HG03442 (cell line): Measurements from ENCODE around the gene HCRT.
"Not testable (repeated sequence)": the region's sequence is repeated elsewhere in the genome, so short reads cannot be mapped to it uniquely, and the experiment has no call there.

ENCODE experiments used
- ATAC-seq: cut with Tn5 transposase; IDR thresholded peaks from one replicate; pipeline ENCODE4 v1.9.1; 2021; ENCODE audit warnings: mild to moderate bottlenecking, moderate library complexity; ENCODE audit not compliant: unreplicated experiment

HCRT gene, protein sequence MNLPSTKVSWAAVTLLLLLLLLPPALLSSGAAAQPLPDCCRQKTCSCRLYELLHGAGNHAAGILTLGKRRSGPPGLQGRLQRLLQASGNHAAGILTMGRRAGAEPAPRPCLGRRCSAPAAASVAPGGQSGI

DNA sequence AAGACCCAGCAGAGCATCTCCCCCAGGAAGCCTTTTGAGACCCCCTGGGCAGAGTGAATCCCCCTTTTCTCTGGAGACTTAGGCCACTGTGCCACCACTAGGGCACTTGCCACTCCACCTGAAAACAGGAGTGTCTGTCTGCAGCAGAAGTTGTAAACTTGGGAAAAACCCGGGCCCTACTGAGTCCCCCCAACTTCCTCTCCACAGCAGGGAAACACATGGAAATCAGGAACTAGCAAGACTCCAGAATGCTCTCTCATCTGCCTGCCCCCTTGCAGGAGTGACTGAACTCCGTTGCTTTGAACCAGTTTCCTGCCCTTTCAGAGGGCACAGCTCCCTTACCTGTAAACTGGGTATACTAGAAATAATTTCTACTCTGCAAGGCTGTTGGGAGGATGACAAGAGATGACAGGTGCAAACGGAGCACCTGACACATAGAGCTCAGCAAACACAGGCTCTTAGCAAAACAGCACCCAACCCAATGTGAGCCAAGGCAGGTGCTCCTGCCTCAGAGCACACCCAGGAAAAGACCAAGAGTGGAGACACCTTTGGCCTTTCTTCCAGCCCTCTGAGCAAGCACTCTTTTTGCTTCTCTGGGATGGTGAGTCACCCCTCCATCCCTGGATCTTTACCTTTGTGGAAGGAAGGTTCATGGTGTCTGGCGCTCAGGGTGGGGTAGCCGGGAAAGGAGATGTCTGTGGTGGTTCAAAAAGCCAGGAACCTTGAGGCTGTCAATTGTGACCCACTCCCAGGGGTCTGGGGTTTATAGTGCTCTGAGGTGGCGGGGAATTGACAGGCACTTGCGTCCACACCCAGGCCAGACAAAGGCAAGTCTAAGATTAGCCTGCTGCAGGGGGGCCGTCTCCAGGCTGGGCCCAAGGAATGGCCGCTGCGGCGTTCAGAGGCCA lies at the start of gene HCRT:
TSS of gene HCRT (minus strand) at position 740 of the 908 bp plus-strand sequence. CDS start at position 653, 87 bp downstream.
- ATAC-seq, result no peak

DNA sequence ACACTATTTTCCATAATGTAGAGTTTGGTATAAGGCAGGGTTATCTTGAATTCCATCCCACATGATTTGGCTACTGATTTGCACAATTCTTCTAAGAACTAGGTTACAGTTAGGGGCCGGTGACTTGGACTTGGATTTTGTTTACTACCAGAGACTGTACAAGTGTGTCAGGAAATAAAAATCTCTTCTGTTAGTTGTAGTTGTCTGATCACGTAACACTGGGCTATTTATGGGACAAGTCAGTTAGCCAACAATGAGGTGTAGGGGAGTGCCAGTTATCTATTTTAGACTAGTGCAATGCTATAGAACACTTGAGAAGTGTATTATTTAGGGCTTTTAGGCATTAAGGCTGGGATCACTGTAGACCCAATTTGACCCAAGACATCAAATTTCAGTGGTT lies 48.7 kb upstream of the HCRT start:
- ATAC-seq, result no peak

DNA sequence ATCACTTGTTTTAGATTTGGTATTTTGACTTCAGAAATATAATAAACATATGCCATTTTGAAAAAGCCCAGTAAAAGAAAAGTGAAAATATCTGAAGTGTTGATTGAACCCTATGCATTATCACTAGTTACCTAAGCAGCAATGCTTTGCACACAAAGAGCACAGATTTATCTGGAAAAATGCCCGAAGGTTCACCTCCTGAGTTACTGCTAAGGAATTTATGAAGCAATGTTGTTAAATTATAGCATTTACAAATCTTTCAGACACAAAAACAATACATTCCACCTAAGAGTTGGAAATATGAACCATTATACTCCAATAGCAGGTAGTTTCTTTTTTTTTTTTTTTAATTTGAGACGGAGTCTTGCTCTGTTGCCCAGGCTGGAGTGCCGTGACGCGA lies 47.9 kb upstream of the HCRT start:
- no peak for ATAC-seq

DNA sequence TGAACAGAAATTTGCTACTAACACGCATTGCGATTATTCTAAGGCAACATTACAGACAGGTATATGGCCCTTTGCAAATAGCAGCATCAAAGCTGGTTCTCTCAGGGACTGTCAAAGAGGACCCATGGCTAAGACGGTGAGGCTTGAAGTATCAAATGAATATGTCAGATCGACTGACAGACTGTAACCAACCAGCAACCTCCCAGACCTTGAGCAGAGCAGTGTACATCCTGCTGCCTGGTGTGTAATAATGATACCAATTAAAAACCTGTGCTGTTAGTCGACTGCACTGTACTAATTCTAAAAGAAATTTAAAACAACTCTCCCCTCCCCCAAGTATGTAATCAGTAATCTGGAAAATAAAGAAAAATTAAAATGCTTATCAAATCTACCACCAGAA lies 45.0 kb upstream of the HCRT start:
- ATAC-seq, result no peak

DNA sequence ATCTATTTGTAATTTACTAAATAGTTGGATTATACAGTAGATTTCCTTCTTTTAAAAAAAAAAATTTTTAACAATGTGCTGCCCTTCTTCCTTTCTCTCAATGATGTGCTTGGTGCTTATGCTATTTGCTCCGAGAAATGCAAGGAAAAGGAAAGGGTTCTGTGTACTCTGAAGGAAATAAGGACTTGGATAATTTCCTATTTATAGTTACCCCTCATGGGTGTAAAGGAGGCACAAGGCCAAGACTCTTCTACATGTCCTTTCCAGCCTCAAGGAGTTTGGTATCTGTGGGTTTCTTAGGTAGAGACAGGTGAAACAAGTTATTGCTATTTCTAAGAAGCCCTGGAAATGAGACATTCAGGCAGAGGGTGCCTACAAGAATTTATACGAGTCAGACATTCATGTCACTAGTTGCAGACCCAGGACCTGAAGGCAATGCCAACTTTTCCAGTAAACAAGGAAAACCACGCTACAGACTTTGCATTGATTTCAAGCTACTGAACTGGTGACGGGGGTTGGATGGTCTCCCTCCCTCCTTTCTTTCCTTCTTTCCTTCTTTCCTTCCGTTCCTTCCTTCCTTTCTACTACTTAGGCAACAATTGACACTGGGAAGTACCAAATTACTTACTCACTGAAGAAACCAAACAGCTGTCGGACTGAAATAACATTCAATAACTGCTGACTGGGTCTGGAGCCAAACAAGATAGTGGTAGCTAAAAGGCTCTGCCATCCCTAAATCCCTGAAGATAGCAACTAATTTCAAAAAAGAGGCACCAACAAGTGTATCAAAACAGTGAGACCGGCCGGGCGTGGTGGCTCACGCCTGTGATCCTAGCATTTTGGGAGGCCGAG lies 42.8 kb upstream of the HCRT start:
- no peak for ATAC-seq

DNA sequence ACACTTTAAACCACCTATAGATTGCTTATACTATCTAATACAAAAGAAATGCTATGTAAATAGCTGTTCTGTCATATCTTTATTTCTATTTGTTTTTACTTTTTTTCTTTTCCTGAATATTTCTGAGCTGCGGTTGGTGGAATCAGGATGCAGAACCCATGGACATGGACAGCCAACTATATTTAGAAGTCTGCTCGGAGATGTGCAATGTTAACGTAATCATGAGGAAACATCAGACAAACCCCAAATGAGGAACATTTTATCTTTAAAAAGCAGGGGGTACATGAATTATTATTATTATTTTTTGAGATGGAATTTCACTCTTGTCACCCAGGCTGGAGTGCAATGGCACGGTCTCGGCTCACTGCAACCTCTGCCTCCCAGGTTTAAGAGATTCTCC lies 40.4 kb upstream of the HCRT start:
- ATAC-seq, result no peak

DNA sequence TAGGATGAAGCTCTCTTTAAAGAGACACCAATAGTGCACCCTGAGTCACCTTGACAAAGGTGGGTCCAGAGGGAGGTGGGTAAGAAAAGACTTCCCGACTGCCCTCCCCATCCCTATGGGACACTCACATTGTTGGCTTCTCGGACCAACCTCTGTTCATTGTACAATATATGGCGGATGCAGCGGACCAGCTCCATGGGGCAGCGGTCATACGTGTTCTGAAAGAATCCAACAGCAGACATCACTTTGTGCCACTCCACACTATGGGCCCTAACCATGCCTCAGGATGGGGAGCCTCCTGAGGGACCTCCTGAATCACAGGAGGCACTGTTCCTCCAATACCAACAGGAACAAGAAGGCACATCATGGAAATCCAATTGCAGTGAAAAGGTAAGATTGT lies 39.4 kb upstream of the HCRT start:
- ATAC-seq, result no peak

DNA sequence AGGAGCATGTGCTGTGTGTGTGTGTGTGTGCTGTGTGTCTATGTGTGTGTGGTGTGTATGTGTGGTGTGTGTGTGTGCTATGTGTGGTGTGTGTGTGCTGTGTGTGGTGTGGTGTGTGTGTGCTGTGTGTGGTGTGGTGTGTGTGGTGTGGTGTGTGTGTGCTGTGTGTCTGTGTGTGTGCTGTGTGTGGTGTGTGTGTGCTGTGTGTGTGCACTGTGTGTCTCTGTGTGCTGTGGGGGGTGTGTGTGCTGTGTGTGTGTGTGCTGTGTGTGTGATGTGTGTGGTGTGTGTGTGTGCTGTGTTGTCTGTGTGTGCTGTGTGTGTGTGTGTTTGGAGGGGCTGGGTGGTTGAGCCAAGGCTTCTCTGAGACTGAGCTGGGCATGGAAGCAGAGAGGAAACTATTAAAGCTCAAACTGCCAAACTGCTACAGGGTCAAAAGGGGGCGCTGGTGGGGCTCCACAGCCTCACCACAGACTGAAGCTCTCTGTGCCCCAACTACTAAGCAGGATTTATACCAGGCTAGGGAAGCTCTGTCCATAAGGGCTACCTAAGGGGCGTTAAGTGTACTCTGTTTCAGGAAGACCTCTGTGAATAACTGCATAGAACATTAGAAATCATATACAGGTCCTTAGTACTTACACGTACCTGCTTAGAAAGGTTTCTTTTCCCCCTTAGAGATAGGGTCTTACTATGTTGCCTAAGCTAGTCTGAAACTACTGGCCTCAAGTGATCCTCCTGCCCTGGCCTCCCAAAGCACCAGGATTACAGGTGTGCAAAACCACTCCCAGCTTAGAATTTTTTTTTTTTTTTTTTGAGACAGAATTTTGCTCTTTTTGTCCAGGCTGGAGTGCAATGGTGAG lies 36.9 kb upstream of the HCRT start:
- ATAC-seq, result no peak

DNA sequence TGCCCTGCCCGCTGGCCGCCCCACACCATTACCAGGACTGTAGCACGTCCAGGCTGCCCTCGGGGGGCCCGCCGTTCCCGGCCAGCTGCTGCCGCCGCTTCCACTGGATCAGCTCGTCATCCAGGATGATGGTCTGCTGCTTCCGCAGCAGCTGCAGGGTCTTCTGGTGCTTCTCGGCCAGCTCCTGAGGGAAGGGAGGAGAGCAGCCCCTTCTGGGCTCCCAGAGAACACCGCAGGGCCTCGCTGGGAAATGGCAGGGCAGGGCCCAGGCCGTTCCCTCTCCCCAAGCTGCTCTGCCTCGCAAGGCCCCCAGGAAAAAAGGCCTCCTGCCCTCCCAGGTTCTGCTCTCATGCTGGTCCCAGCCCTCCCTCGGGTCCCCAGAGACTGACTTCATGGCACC lies 34.0 kb upstream of the HCRT start:
- ATAC-seq, result not testable (repeated sequence)

DNA sequence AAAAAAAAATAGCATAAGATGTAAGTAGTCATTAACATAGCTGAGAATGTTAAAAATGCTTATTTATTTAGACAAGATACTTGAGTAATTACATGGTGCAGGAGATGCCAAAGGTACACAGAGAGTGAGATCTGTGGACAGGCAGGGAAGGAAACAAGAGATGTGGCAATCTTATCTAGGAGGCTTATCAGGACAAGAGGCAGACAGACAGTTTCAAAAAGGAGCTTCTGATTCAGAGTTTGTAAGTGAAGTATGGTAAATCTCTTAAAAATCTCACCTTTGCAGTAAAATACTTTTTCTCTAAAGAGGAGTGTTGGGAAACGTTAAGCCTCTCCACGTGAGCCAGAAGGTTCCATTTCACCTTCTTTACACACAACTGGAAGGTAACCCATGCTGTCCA lies 28.9 kb upstream of the HCRT start:
- no peak for ATAC-seq

DNA sequence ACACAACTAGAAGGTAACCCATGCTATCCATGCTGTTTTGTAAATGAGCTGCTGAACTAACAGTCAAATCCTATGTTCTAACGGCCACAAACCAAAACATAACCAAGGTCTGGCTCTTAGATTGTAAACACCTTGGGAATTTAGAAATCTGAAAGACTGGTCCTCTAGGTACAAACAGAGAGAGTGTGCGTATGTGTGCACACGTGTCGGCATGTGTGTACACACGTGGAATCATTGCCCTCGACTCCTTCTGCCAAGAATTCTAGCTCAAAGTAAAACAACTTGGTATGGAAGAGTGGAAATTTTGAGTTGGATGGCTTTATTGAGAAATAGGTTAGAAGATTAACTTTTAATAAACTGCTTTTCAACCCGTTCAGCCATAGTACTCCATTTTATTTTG lies 27.1 kb upstream of the HCRT start:
- ATAC-seq, result no peak

DNA sequence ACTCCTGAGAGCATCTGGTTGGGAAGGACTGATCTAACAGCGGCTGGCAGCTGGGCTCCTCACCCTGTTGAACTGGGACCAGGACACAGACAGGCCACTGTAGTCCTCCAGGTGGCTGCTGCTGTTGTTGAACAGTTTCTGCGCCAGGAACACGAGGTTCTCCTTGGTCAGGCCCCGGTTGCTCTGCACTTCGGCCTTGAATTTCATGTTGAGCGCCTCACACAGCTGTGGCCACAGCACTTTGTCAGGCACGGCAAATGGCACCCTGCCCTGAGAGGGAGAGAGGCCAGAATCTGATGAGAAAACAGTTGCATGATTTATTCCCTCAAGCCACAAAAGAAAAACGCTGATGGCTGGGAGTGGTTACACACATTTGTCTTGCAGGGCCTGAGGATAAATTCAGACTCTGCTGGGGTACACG lies 26.7 kb upstream of the HCRT start:
- not testable (repeated sequence) for ATAC-seq

DNA sequence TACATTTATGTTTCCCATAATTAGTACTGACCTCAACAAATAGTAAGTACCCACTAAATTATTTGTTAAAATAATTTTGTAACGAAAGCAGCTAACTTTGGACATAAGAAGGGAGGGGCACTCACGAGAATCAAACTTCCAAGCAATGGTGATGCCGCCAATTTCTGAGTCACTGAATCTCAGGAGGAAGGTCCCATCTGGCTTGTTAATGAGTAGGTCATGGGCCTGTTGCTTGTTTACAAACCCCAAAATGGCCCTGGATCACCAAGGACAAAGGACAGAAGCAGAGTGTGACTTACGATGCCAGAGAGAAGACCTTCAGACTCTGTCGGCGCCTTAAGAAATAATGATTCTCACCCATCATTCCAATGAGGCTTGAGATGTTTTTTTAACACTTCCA lies 24.8 kb upstream of the HCRT start:
- ATAC-seq, result no peak

DNA sequence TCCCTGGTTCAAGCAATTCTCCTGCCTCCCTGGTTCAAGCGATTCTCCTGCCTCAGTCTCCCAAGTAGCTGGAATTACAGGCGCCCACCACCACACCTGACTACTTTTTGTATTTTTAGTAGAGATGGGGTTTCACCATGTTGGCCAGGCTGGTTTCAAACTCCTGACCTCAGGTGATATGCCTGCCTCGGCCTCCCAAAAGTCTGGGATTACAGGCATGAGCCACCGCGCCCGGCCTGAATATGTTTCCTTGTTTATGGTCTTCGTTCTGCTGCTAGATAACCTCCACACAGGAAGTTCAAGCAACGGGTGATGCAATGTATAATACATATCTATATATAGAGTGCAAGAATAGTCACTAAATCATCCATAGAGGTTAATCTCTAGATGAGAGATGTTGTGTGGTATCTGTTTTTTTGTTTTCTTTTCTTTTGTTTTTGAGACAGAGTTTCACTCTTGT lies 20.9 kb upstream of the HCRT start:
- not testable (repeated sequence) for ATAC-seq

DNA sequence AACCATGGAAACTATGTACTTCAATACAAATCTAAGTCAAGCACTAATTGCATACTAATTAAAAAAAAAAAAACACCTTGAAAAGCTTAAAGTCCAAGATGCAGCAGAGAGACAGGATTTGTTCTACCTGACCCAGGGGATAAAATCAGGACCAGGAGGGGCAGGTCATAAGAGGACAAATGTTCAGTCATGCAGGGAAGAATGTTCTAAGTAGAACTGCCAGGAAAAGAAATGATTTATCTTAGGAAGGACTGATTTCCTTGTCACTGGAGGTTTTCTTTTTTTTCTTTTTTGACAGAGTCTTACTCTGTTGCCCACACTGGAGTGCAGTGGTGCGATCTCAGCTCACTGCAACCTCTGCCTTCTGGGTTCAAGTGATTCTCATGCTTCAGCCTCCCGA lies 18.1 kb upstream of the HCRT start:
- no peak for ATAC-seq

DNA sequence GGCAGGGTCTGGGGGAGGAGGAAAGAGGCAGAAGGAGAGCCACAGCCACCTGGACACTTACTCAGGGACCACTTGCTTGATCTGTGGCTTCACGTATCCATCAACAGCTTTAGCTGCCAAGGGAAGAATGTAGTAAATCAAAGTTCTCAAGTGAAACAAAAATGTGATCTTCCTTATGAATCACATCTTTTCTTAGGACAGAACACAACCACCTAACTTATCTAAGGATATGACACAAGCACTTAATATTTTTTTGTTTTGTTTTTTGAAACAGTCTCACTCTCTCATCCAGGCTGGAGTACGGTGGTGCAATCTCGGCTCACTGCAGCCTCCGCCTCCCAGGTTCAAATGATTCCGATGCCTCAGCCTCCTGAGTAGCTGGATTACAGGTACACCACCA lies 17.4 kb upstream of the HCRT start:
- no peak for ATAC-seq

DNA sequence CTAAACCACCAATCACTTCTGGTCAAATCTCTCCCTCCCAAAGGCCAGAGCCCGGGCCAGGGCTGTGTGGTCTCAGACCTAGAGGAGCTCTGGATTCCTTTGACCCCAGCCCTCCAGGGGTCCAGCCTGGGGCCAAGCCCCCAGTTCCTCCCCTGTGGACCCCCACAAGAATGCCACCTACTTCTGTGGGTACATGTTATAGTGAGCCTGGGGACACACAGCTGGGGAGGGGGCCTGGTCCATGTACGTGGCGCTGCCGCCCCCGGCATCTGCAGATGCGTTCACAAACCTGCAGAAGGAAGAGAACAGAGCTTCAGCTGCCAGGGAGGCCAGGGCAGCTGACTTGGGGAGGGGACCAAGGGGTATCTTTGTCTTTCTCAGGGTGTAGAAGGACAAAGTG lies 16.9 kb upstream of the HCRT start:
- ATAC-seq, result no peak

DNA sequence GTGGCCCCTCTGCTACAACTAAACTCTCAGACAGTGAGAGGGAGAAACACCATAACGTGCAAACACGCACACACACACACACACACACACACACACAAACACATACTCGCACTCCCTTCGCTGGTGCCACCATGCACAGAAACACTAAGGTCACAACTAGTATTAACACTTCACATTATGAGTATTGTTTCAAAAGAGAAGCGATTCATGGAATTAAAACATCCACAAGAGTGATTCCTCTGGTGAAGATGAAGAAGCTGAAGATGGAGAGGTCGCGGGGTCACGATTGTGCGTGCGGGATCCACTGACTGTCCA lies 16.2 kb upstream of the HCRT start:
- no peak for ATAC-seq

DNA sequence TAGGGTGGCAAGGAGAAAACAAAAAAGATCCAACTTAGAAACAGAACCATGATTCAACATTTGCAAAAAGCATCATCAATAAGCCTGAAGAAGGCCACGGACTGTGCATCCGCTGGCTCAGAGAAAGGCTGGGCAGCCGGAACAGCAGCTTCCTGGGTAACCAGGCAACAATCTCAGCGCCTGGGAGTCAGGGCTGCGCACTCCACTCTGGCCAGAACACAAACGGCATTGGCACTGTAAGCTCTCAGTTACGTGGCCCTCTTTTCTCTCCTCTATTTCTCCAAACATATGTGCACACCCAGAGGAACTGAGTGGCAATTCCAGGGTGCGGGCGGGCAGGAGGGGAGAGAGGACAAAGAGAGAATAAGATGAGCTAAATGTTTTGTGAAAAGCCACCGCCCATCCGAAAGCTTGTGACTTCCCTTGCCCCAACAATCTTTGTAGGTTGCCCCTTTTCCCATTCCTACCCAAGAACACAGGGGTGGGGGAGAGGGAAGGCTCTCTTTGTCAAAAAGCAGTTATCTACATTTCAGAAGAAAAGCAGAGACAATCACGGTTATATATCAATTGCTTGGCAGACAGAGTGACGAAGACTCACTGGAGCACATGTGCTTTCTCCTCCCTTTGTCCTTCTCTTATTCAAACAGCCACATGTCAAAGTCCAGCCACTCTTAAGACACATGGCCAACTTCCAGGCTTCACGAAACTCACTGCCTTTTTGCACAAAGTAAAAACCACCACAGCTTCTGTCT lies 15.6 kb upstream of the HCRT start:
- no peak for ATAC-seq

DNA sequence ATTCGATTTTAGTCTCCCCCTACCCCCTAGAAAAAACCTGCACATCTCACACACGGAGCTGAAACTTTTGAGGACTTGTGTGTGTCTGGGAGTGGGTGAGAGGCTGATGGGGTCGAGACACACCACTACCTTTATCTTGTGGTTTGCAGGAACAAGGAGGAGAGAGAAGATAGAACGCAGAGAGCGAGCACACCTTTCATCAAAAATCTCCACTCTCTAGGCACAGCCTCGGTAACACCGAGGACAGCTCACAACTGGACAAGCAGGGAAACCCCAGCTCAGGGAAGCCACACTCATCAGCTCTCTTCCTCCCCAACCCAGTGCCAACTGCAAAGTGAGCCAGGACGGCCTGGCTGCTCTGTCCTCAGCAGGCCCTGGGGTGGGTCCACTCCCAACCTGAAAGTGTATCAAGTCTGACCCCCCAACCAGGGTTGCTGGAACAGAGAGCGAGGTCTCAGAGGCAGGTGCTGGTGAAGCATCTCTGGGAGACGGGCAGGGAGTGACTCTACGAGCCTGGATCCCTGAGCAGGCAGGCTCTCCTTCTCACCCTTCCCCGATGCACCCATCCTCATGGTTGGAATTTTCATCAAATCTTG lies 14.3 kb upstream of the HCRT start:
- ATAC-seq, result no peak
